CD4-positive, alpha-beta T cell treated with Interleukin-4 for 1 hour (primary cell): Measurements from ENCODE around the gene USP35.

Experiments
- DNase-seq, 2 donors: peaks; one replicate each; pipeline ENCODE4 v3.0.0-alpha.2; 2020 to 2022

USP35 gene

GRCh38 chr11:78188286-78189173 is at the start of gene USP35, which contains the start of gene KCTD21:
TSS of gene USP35 (plus strand) at chr11:78188919. CDS start at chr11:78196246, 7,327 bp downstream.
TSS of gene KCTD21 (minus strand) at chr11:78188626. CDS start at chr11:78174554, 14,072 bp downstream.
- peak; percentile 93 for DNase-seq

- DNase-seq = peak; percentile 97 to 98
These were observed 49.0 kb upstream of the USP35 start, which contains the start of gene ALG8 for GRCh38 chr11:78139422-78140391. TSS of gene ALG8 (minus strand) at chr11:78139626. CDS start at chr11:78139588, 38 bp downstream.

- DNase-seq = no peak
These were observed 48.2 kb upstream of the USP35 start for GRCh38 chr11:78140392-78141077.

GRCh38 chr11:78145511-78146025 is 43.2 kb upstream of the USP35 start:
- no peak for DNase-seq

- DNase-seq = no peak
These were observed 40.9 kb upstream of the USP35 start for GRCh38 chr11:78147807-78148206.

GRCh38 chr11:78149646-78150045 is 39.1 kb upstream of the USP35 start:
- peak in 1 of 2 donors; percentile 11 for DNase-seq

- DNase-seq = no peak
These were observed 38.4 kb upstream of the USP35 start for GRCh38 chr11:78150346-78150745.

GRCh38 chr11:78150754-78151153 is 38.0 kb upstream of the USP35 start:
- no peak for DNase-seq

- no peak for DNase-seq
These were observed 36.9 kb upstream of the USP35 start for GRCh38 chr11:78151804-78152203.

GRCh38 chr11:78156127-78156844 is 32.4 kb upstream of the USP35 start:
- no peak for DNase-seq

- DNase-seq = no peak
These were observed 29.6 kb upstream of the USP35 start for GRCh38 chr11:78158987-78159652.

- DNase-seq = no peak
These were observed 28.2 kb upstream of the USP35 start for GRCh38 chr11:78160557-78160956.

GRCh38 chr11:78161346-78161745 is 27.4 kb upstream of the USP35 start:
- DNase-seq = no peak

GRCh38 chr11:78161962-78162371 is 26.8 kb upstream of the USP35 start:
- no peak for DNase-seq

- DNase-seq = no peak
These were observed 24.9 kb upstream of the USP35 start for GRCh38 chr11:78163828-78164227.

GRCh38 chr11:78164471-78164870 is 24.2 kb upstream of the USP35 start:
- no peak for DNase-seq

- no peak for DNase-seq
These were observed 21.8 kb upstream of the USP35 start for GRCh38 chr11:78166855-78167469.

- no peak for DNase-seq
These were observed 19.9 kb upstream of the USP35 start for GRCh38 chr11:78168539-78169477.

GRCh38 chr11:78170413-78170812 is 18.3 kb upstream of the USP35 start:
- no peak for DNase-seq
